Suppressor macrophage (primary cell): ENCODE measurements around the gene H6PD.
A peak's percentile ranks its signal among the peaks of the same experiment; 100 is the strongest.

Experiments
- DNase-seq, 4 experiments: peaks; one replicate each; pipeline ENCODE4 v3.0.0-alpha.2; 2020 to 2022

H6PD gene

GRCh38 chr1:9317591-9318417 is 83.2 kb downstream of the H6PD start:
- peak in 1 of 4 experiments; percentile 23 for DNase-seq

DNA sequence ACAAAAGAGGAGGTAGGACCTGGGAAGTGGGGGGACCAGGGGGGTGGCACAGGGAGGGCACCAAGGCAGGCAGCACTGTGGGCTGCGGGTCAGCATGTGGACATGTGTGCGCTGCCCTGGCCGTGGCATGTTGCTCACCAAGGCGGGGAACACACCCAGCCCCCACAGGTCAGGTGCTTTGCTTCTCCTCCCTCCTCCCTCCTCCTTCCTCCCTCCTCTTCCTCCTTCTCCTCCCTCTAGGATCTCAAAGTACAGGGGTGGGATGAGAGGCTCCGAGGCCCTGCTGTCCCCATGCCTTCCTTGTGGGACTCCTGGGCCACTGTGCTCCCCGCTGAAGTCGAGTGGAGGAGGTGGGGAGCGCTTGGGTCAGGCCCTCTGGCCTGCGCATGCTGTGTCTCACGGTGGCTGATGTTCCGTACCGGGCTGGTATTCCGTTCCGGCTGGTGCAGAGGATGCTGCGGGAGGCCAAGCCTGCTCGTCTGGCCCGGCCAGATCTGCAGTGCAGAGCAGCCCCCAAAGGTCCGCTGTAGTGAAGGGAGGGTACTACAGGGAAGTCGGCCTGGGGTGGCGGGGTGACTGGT is 84.7 kb downstream of the H6PD start:
- peak in 2 of 4 experiments; percentile 25 to 29 for DNase-seq

DNA sequence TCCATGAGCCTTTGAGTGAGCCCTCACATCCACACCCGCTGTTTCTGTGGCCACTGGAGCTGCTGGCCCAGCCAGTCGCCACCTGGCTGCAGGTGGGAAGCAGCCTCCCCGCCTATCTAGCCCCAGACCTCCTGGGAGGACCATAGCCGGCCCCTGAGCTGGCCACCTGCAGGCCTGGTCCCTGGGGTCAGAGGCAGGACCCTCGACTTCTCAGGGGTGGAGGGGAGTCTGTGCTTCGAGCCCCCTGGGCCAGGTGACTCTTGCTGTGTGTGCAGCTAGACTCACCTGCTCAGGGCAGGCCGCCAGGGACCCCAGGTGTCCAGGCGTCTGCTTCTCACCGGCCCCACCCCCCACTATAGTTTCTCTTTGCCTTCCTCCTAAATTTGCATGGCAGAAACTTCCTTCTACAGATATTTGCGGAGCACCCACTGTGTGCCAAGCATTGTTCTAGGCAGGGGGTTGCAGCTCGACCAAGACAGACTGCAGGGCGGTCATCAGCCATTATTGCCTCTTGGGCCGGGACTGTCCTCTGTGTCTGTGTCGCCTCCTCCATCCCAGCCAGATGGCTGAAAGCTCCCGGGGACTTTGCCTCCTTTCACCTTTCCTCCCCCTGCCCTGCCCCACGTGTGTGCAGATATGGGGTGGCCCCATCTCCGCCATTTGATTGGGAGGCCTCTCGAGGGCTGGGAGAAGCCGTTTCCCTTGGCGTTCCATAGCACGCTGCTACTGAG is 85.4 kb downstream of the H6PD start:
- DNase-seq, result no peak
